Activated naive CD4-positive, alpha-beta T cell (primary cell): ENCODE data around the gene PNPLA7.
A peak's percentile ranks its signal among the peaks of the same experiment; 100 is the strongest.
"Not testable (repeated sequence)": the region's sequence is repeated elsewhere in the genome, so short reads cannot be mapped to it uniquely, and the experiment has no call there.

Experiments
- DNase-seq, 4 experiments: peaks; one replicate each; lab custom pipeline; 2025; lab: John Stamatoyannopoulos, UW

Gene PNPLA7

DNA sequence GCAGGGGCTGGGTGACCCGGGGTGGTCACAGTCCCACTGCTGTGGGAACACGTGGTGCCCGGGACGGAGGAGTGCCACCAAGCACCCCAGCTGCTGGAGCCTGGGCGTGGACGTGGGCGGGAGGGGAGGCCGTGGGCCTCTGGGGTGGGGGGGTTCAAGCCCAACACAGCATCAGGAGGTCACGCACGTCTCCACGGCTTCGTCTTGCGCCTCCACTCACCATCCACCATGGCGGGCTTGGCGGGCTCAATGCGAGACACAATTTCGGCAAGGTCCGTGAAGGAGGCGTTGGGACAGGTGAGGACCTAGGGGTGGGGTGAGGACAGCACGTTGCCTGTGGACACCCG is 88.9 kb downstream of the PNPLA7 start:
- DNase-seq = no peak

- DNase-seq = no peak
These were observed 89.6 kb downstream of the PNPLA7 start for GRCh38 chr9:137460363-137461315.

DNA sequence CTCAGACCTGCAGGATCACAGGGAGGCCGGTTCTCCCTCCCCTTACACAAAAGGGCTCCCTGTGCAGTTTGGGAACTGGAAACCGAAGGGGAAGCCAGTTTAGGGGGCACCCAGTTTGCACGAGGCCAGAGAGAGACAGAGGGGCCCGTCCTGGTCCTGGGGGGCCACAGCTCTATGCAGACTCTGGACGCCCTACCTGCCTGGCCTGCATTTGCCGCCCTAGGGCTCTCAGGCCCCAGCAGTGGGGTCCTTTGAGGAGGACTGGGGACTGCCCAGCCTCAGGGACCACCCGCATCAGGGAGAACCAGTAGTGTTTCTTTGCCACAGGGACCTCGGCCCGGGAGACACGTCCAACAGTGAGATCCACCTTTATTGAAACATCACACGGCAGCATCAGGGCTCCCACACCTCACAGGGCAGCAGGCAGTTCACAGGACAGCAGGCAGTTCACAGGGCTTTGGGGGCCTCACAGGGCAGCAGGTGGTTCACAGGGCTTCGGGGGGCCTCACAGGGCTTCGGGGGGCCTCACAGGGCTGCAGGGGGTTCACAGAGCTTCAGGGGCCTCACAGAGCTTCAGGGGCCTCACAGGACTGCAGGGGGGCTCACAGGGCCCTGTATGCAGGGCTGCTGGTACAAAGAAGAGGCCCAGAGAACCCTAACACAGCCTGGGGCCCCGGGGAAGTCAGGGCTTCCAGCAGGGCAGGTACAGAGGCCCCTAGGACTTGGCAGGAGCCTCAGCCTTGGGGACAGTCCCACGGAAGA is 90.4 kb downstream of the PNPLA7 start:
- no peak for DNase-seq

GRCh38 chr9:137459152-137459600 is 91.0 kb downstream of the PNPLA7 start, which contains the start of gene NSMF:
NSMF (minus strand) TSS chr9:137459334; CDS start chr9:137459102, 232 bp downstream.
- DNase-seq = peak; percentile 73 to 96 (median 83)

DNA sequence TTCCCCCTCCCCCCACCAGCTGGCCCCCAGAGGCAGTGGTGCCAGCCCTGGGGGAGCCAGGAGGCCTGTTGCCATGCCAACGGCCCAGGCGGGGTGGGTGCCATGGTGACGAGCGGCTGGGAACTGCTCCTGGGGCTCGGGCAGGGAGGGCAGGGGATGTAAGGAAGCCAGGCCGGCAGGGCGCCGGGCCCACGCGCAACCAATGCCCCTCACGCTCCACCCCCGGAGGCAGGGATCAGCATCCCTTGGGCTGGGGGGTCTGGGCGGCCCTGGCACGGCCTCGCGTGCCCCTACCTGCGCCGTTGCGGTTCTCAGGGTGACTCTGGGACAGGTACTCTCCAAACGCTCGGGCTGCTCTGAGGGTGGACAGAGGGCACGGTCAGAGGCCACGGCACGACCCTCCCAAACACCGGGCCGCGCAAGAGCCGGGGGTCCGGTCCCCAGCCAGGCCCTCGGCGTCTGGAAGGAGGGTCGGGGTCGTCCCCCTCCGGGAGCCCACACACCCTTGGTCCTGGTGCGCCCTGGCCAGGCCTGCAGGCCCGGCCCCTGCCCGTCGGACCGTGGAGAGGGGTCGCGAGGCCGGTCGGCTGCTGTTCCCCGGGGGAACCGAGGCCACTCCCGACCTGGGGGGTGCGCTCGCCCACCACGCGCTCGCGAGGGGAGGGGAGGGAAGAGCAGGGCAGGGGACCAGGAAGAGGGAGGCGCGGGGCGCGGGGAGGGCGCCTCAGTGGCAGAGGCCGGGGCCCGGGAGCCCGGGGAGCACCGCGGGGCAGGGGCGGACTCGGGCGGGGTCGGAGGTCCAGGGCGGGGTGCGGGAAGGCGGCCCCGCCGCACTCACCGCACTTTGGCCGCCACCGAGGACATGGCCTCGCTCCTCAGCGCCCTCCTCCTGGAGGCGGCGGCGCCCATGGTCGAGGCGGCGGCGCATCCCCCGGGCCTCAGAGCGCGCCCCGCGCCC is 91.7 kb downstream of the PNPLA7 start:
- DNase-seq = no peak

GRCh38 chr9:137457406-137458193 is 92.6 kb downstream of the PNPLA7 start:
- DNase-seq = no peak

GRCh38 chr9:137456864-137457405 is 93.3 kb downstream of the PNPLA7 start:
- DNase-seq = no peak

DNA sequence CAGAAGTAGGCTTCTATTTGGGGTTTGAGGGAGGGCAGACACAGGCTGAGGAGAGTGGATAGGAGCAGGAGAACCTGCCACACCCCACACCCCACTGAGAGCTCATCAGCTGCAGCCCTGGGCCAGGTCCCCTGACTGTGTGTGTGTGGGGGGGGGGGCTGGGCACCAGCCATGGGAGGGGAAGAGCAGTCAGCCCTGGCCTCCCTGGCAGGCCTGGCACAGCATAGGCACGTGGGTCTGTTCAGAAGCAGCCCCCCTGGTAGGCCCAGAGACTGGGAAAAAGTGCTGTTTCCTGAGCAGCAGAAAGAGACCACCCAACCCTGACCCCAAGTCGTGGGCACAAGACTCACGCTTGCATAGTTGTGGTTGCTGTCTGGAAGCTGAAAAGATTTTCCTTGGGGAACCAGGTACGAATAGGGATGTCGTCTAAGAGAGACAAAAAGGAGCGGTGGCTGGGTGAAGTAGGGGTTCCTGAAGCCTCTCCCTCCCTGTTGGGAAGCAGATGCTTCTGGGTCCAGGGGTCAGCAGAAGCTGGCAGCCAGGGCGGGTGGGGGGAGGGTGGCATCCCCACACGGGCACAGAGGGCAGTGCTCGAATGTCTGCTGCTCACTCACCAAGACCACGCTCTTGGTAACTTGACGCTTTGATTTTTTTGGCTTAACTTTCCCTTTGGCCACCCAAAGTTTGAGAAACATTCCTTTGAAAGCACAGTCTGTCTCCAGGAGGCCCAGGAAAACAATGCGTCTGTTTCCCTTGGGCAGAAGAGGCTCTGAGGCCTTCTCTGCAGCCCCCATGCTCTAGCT is 93.9 kb downstream of the PNPLA7 start:
- DNase-seq = no peak

DNA sequence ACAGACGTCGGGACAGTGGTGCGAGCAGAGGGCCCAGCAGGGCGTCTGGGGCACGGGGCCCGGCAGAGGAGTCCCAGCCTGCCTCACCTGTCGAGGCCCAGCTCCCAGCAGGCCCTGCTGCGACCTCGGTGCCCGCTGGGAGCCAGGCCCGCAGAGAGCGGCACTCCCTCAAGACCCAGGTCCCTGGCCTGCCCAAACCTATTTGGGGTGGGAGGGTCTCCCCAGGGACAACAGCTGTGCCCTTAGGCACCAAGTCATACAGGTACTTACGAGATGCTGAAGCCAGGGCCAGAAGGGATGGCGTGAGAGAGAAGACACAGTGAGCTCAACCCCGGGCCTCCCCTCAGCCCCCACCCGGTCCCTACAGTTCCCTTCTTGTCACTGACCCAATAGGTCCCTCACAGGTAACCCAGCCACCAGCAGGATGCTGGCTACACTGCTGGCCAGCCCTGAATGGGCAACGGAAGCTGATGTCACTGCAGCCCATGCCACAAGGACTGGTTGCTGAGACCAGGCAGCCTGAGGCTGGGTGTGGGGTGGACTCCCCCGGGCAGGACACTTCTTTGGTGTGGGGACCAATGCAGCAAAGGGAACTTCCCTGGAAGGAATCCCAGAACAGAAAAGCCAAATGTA is 94.7 kb downstream of the PNPLA7 start:
- DNase-seq = no peak

DNA sequence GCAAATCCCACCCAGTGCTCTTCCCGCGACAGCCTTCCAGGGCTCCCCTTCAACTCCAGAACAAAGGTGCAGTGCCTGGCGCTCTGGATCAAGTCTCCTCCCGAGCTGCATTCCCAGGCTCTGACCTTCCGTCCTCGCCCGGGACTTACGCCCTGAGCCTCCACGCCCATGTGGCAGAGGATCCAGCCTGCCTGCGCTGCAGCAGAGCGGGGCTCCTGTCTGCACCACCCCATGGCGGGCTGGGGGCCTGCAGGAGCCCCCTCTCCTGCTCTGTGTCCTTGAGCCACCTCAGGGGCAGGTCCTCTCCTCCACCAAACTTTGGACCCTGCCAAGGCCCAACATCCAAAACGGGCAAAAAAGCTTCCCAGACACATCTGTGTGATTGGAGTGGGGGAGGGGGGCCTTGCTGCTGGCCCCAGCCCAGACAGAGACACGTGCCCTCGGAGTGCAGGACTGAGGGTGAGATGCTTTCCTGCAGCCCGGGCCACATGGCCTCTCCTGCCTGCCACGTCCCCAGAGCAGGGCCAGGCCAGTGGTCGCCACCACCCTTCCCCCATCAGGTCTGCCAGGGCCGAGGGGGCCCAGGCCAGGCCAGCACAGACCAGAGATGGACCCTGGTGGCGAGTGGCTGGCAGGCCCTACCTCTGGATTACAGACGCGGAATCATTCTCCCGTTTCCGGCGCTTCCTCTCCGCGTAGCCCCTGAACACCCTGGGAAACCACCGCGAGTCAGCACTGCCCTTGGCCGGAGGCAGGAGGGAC is 95.4 kb downstream of the PNPLA7 start:
- DNase-seq = no peak

GRCh38 chr9:137454145-137454596 is 96.0 kb downstream of the PNPLA7 start:
- DNase-seq = peak in 3 of 4 experiments; percentile 56 to 71 (median 57)

DNA sequence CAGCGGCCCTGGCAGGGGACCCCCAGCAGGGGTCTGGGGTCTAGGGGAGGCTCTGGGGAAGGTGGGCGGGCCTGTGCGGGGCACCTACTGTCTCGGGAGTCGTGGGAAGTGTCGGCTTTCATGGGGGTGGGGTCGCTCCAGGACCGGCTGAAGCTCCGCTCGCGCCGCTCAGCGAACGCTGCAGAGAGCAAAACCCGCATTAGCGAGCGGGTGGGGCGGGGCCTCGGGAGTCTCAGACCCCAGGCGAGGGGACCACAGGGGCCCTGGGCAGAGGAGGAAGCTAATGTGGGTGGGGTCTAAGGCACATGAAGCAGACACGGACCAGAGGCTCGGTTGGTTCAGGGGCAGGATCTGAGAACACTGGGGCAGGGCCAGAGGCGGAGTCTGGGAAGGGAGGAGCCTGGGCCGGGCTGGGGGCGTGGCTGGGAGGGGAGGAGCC is 96.5 kb downstream of the PNPLA7 start:
- DNase-seq = peak in 3 of 4 experiments; percentile 56 to 71 (median 57)

DNA sequence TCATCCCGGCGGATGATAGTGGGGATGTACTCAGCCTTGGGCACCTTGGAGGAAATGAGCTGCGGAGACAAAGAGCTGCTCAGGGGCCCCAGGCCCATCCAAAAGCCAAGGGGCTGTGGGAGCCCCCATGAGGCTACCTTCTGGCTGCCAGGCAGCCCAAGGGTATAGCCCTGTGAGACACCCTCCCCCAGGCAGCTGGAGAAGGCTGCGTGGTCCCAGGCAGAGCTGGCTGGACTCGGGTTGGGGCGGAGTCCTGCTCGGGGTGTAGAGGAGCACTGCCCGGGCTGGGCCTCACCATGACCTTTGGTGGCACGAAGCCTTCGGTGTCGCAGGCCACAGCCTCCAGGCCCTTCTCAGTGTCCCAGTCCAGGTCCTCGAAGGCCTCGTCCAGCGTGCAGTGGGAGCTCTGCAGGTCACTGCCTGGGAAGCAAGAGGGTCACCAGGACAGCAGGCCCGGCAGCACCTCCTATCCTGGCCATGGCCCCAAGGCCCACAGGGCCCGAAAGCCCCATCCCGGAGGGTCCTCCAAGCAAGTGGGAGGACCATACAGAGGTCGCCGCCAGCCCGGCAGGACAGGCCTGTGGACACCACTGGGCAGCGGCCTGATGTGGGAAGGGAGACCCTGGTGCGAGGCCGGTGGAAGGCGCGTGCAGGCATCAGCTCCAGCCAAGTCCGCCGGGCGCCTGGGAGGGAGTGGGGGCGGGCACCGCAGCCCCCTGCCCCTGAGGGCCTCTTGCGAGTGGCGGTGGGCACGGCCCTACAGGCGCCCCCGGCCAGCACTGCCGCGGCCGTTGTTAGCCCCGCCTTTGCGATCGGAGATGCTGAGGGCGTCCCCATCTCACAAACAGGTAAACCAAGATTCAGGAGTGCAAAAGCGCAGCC is 97.2 kb downstream of the PNPLA7 start:
- DNase-seq = no peak

- DNase-seq = no peak
These were observed 98.0 kb downstream of the PNPLA7 start for GRCh38 chr9:137452006-137452760.

DNA sequence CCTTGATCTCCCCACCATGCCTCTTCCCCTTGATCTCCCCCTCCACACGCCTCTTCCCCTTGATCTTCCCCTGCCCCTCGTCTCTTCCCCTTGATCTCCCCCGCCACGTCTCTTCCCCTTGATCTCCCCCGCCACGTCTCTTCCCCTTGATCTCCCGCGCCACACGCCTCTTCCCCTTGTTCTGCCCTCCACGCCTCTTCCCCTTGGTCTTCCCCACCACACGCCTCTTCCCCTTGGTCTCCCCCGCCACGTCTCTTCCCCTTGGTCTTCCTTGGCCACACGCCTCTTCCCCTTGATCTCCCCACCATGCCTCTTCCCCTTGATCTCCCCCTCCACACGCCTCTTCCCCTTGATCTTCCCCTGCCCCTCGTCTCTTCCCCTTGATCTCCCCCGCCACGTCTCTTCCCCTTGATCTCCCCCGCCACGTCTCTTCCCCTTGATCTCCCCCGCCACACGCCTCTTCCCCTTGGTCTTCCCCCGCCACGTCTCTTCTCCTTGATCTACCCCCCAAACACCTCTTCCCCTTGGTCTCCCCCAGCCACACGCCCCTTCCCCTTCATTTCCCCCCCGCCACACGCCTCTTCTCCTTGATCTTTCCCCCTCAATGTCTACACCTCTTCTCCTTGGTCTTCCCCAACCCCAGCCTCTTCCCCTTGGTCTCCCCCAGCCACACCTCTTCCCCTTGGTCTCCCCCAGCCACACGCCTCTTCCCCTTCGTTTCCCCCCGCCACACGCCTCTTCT is 98.8 kb downstream of the PNPLA7 start:
- DNase-seq = not testable (repeated sequence)
